WERI-Rb-1 (cell line): ENCODE data around the gene YEATS4.

Experiments
- DNase-seq: peaks from one replicate; pipeline ENCODE4 v3.0.0-alpha.2; 2020
- H3K27ac ChIP-seq: fragments of 250-450 bp; sonication (Bioruptor Pico); 2 replicates; pipeline ENCODE4 v1.5.1; 2020; ENCODE audit warnings: mild to moderate bottlenecking, moderate library complexity
- H3K27me3 ChIP-seq: fragments of 250-450 bp; sonication (Bioruptor Pico); 2 replicates; pipeline ENCODE4 v1.5.1; 2021; ENCODE audit warnings: mild to moderate bottlenecking, low read depth, moderate library complexity; ENCODE audit not compliant: insufficient read depth, severe bottlenecking
- H3K36me3 ChIP-seq: fragments of 250-450 bp; sonication (Bioruptor Pico); 2 replicates; pipeline ENCODE4 v1.5.1; 2020; ENCODE audit warnings: mild to moderate bottlenecking, moderate library complexity
- H3K4me3 ChIP-seq: 2 replicates; pipeline ENCODE4 v1.5.1; 2011; ENCODE audit warnings: low read depth, mild to moderate bottlenecking, control low read depth, low read length
- H3K9me3 ChIP-seq: fragments of 250-450 bp; sonication (Bioruptor Pico); 2 replicates; pipeline ENCODE4 v1.5.1; 2021; ENCODE audit warnings: mild to moderate bottlenecking, moderate library complexity; ENCODE audit not compliant: severe bottlenecking
- TF ChIP-seq, protein P1 (sequence below): IDR thresholded peaks from 2 replicates; pipeline ENCODE4 v1.5.1; 2011; ENCODE audit warnings: low read depth, mild to moderate bottlenecking, control low read depth, inconsistent platforms, low read length

Gene YEATS4

DNA sequence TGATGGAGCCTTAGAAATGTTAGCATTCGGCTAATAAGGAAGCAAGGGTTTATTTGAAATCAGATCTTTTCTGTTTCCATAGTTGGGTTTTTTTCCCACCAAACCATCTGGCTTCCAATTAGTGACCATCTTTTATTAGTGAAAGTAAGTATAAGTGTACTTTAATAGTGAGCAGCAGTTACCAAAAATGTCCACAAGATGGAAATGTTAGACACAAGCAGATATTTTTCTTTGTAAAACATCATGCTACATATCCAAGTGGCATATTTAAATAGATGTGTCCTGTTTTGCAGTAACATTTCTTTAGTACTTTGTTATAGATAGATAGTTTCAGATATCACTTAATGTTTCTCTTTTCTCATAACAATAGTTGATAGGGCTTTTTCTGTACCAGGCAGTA, 28.8 kb downstream of the YEATS4 start:
- Histone ChIP-seq H3K27me3 (no peaks in the 10 kb centered on the region), H3K4me3 (no peak overlapping the region), H3K36me3 (peaks cover 34% of the 10 kb centered on the region), H3K9me3 (no peaks in the 10 kb centered on the region), H3K27ac (no peak overlapping the region)
- TF ChIP-seq, protein P1, sequence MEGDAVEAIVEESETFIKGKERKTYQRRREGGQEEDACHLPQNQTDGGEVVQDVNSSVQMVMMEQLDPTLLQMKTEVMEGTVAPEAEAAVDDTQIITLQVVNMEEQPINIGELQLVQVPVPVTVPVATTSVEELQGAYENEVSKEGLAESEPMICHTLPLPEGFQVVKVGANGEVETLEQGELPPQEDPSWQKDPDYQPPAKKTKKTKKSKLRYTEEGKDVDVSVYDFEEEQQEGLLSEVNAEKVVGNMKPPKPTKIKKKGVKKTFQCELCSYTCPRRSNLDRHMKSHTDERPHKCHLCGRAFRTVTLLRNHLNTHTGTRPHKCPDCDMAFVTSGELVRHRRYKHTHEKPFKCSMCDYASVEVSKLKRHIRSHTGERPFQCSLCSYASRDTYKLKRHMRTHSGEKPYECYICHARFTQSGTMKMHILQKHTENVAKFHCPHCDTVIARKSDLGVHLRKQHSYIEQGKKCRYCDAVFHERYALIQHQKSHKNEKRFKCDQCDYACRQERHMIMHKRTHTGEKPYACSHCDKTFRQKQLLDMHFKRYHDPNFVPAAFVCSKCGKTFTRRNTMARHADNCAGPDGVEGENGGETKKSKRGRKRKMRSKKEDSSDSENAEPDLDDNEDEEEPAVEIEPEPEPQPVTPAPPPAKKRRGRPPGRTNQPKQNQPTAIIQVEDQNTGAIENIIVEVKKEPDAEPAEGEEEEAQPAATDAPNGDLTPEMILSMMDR: 0 out of 2 replicates have a peak, but pooled peaks have one; percentile 3
- DNase-seq: no peak

DNA sequence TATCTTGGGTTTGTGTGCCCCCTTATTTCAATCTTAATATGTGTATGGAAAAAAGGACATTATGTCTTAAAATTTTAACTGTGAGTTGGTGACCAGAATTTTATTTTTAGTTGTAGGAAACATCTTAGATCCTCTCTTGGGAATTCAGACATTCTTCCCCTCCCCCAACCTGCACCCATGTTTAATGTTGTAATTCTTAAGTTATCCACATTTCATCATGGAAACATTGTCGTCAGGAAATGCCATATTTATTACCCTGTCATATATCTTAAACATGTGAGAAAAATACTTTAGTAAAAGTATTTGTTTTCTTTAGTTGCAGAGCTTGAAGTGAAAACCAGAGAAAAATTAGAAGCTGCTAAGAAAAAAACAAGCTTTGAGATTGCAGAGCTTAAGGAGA, 30.3 kb downstream of the YEATS4 start:
- Histone ChIP-seq H3K36me3 (peaks cover 32% of the 10 kb centered on the region), H3K4me3 (no peak overlapping the region), H3K27me3 (no peaks in the 10 kb centered on the region), H3K9me3 (no peaks in the 10 kb centered on the region), H3K27ac (no peak overlapping the region)
- TF ChIP-seq, protein P1: no peak
- no peak for DNase-seq

DNA sequence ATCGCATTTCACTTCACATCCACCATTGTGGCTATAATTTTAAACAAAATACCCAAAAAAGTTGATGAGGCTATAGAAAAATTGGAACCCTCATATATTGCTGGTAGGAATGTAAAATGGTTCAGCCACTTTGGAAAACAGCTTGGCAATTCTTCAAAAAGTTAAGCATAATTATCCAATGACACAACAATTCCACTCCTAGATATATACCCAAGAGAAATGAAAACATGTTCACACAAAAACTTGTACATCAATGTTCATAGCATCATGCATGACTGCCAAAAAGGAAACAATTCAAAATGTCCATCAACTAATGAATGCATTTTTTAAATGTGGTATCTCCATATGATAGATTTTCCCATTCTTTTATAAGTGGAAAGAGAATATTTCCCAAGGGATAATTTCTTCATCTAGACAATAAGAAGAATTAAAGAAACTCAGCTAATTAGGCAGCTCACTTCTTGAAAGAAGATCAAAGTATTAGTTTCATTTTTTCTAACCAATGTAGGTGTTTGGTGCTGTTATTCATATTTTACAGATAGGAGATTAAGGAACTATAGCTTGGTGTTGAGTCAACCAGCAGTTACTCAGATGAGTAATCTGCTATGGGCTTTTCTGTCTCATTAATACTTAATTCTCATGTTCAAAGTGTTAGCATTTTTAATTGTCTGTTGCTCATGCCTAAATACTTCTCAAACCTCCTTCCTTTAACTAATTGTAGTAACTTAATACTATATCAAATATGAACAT, 32.8 kb downstream of the YEATS4 start:
- TF ChIP-seq, protein P1: no peak
- H3K36me3 ChIP-seq: peaks cover 39% of the 10 kb centered on the region
- no peak for DNase-seq

DNA sequence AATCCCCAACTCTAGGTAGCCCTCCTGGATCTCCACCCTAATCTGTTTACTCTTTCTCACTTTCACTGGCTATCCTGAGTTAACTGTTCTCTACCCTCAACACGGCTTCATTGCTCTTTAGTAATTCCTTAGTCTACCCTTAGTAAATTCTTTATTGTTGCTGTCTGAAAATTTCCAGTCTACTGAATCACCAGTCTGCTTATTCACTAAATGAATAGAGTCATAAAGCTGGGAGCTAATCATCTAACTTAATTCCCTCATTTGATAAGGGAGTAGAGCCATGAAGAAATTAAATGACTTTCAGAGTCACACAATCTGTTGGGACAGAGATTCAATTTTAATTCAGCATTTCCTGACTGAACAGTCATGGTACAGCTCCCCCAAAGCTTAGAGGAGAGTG, 36.5 kb downstream of the YEATS4 start:
- DNase-seq: no peak
- H3K9me3 ChIP-seq: no peaks in the 10 kb centered on the region
- TF ChIP-seq, protein P1: no peak
- no peak overlapping the region for H3K27ac ChIP-seq
- H3K4me3 ChIP-seq: no peak overlapping the region
- H3K36me3 ChIP-seq: peaks cover 23% of the 10 kb centered on the region
- no peaks in the 10 kb centered on the region for H3K27me3 ChIP-seq

More for the DNA sequence above, 32.8 kb downstream of the YEATS4 start:
- Histone ChIP-seq H3K27ac (no peak overlapping the region), H3K4me3 (no peak overlapping the region), H3K9me3 (no peaks in the 10 kb centered on the region), H3K27me3 (no peaks in the 10 kb centered on the region)

DNA sequence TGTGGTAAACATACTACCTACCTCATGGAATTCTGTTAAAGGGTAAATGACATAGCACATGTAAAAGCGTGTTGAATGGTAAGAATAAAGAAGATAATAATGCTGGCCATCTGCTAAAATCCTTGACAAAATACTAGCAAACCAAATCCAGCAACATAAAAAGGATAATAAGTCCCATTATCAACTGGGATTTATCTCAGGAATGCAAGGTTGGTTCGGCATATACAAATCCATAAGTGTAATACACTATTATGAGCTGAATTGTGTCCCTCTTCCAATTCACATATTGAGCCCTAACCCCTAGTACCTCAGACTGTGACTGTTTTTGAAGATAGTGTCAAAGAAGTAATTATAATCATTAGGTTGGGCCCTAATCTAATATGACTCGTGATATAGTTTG, 37.4 kb downstream of the YEATS4 start:
- TF ChIP-seq, protein P1: no peak
- no peak overlapping the region for H3K4me3 ChIP-seq
- H3K9me3 ChIP-seq: no peaks in the 10 kb centered on the region
- H3K36me3 ChIP-seq: peaks cover 19% of the 10 kb centered on the region
- no peaks in the 10 kb centered on the region for H3K27me3 ChIP-seq
- no peak overlapping the region for H3K27ac ChIP-seq
- no peak for DNase-seq

DNA sequence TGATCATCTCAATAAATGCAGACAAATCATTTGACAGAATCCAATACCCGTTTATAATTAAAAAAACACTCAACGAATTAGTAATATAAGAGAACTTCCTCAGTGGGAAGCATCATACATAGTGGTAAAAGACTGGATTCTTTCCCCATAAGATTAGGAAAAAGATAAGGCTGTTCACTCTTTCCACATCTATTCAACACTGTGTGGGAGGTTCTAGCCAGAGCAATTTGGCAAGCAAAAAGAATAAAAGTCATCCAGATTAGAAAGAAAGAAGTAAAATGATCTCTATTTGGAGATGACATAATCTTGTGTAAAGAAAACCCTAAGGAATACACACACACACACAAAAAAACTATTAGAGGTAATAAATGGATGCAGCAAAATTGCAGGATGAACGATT, 38.4 kb downstream of the YEATS4 start:
- no peak overlapping the region for H3K27ac ChIP-seq
- no peak for DNase-seq
- H3K9me3 ChIP-seq: no peaks in the 10 kb centered on the region
- peaks cover 13% of the 10 kb centered on the region for H3K36me3 ChIP-seq
- TF ChIP-seq, protein P1: no peak
- H3K27me3 ChIP-seq: no peaks in the 10 kb centered on the region
- no peak overlapping the region for H3K4me3 ChIP-seq
